ENCODE measurements around the gene PNPLA3.

- TF ChIP-seq CTCF (IDR thresholded peaks at IDR 0.05; ENCODE audit: low read depth, low read length, poor library complexity, severe bottlenecking) (no peak), EZH2phosphoT487 (IDR thresholded peaks at IDR 0.05; ENCODE audit: borderline replicate concordance, low read length) (no peak)
Measured at GRCh38 chr22:43900206-43900605, 23.4 kb upstream of the PNPLA3 start.
